ENCODE measurements around the gene CROCC.
"Not testable (repeated sequence)": the region's sequence is repeated elsewhere in the genome, so short reads cannot be mapped to it uniquely, and the experiment has no call there.

The CROCC gene, protein sequence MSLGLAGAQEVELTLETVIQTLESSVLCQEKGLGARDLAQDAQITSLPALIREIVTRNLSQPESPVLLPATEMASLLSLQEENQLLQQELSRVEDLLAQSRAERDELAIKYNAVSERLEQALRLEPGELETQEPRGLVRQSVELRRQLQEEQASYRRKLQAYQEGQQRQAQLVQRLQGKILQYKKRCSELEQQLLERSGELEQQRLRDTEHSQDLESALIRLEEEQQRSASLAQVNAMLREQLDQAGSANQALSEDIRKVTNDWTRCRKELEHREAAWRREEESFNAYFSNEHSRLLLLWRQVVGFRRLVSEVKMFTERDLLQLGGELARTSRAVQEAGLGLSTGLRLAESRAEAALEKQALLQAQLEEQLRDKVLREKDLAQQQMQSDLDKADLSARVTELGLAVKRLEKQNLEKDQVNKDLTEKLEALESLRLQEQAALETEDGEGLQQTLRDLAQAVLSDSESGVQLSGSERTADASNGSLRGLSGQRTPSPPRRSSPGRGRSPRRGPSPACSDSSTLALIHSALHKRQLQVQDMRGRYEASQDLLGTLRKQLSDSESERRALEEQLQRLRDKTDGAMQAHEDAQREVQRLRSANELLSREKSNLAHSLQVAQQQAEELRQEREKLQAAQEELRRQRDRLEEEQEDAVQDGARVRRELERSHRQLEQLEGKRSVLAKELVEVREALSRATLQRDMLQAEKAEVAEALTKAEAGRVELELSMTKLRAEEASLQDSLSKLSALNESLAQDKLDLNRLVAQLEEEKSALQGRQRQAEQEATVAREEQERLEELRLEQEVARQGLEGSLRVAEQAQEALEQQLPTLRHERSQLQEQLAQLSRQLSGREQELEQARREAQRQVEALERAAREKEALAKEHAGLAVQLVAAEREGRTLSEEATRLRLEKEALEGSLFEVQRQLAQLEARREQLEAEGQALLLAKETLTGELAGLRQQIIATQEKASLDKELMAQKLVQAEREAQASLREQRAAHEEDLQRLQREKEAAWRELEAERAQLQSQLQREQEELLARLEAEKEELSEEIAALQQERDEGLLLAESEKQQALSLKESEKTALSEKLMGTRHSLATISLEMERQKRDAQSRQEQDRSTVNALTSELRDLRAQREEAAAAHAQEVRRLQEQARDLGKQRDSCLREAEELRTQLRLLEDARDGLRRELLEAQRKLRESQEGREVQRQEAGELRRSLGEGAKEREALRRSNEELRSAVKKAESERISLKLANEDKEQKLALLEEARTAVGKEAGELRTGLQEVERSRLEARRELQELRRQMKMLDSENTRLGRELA (N-terminal part only)

DNA sequence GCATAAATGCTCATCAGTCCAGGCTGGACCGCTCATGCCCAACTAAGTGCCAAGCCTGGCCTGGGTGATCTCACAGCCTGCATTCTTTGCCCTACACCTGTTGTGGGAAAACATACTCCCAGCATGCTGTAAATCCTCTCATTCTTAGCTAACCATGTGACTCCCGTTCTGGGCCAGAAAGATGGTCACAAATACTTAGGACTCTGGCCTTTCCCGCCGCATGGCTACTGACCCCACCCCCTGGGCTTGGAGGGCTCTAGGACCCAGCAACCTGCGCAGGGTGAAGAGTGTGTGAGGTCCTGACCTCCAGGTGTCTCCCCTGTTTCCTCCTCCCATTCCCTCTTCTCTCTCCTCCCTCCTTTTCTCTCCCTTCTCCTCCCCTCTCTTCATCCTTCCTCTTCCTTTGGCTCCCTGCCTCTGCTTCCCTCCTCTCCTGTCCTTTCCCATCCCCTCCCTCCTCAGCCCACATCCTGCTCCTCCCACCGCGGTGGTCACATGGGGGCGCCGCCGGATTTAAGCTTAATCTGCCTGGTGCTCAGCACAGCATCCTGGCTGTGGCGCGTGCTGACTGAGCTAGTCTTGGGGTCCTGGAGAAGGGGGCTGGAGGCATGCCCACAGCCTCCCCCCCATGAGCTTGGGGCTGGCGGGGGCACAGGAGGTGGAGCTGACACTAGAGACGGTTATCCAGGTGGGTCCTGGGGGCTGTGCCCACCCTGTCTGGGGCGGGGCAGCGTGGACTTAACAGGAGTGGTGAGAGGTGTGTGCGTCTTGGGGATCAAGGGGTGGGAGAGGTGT lies at the start of gene CROCC:
TSS of gene CROCC (plus strand) at position 541 of the 795 bp plus-strand sequence. CDS start at position 629, 88 bp downstream.
- no peak for DNase-seq

GRCh38 chr1:16872152-16873075 lies 49.3 kb upstream of the CROCC start:
- DNase-seq, result peak; percentile 20

DNA sequence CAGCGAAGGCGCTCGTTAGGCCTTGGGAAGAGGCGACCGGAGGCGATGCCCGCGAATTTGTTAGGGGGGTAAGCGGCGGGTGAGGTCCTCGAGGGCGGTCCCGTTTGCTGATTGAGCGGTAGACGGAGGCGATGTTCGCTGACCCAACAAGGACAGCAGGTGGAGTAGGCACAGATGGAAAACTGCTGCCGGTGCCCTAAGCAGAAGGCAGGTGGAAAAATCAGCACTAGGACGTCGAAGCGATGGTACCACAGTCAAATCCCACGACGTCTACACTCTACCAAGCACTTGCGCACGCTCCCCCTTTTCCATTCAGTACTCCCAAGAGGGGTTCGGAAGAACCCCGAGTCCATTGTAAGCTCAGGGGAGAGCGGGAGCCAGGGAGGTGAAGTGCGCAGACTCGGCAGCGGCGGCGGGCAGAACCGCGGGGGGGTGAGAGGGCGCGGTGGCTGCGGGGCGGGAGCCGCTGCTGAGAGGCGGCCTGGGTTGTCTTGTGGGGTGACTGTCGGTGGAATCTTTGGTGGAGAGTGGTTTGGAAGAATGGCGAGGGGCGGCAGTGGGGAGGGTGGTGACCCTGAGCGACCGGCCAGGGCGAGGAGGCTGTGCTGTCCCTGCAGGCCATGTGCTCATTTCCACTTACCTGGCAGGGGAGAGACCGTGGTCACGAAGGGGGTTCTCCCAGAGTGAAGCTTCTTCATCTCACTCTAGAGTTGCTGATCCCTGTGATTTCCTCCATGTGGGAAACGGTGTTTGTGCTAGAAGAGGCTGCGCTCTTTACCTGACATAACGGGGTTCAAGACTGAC lies 48.5 kb upstream of the CROCC start:
- DNase-seq, result peak; percentile 63

DNA sequence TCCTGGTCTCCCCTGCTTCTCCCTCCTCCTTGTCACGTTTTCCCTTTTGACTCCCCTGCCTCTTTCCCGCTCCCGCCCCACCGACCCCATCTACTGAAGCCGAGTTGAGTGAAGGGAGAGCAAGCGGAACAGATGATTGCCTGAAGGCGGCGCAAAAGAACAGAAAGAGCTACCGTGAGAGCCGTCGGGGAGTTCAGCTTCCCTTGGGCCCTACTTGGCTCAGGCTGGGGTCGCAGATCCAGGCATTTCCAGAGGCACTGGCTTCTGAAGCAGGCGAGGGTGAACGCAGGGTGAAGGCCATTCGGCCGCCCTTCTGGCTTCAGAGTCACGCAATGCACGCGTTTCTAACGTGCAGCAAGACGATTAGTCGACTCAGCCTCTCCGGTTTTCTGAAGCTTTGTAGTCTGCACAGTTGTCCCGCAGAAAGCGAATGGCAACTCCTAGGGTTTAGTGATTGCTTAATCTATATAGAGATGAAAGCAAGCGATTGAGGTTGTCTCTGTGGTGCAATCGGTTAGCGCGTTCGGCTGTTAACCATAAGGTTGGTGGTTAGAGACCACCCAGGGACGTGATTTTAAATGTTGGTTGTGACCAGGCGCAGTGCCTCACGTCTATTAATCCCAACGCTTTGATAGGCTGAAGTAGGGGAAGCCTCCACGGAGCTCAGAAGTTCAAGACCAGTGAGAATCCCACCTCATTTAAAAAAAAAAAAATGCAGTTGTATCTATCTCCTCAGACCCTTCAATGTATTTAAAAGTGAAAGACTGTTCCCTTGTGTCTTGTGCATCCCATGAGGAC lies 46.6 kb upstream of the CROCC start:
- not testable (repeated sequence) for DNase-seq

- DNase-seq, result not testable (repeated sequence)
Measured at GRCh38 chr1:16881742-16882141, 40.0 kb upstream of the CROCC start.

- DNase-seq, result no peak
Measured at GRCh38 chr1:16882986-16883385, 38.7 kb upstream of the CROCC start.

DNA sequence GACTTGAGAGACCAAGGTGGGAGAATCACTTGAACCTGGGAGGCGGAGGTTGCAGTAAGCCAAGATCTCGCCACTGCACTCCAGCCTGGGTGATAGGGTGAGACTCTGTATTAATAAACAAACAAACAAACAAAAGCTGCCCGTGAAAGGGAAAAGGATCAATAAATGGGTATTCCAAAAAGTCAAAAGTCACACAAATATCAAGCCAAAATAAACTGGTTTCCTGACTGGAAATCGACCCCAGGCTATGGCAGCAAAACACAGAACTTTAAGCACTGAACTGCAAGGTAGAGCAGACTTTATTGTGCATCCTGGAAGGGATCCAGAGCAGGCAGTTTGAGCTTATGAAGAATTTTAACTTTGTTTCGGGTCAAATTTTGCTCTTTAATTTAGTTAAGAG lies 37.2 kb upstream of the CROCC start:
- DNase-seq, result not testable (repeated sequence)

- no peak for DNase-seq
Measured at GRCh38 chr1:16886860-16887605, 34.7 kb upstream of the CROCC start.

- peak; percentile 59 for DNase-seq
Measured at GRCh38 chr1:16888860-16889816, 32.6 kb upstream of the CROCC start.

GRCh38 chr1:16890539-16891021 lies 31.2 kb upstream of the CROCC start:
- DNase-seq, result not testable (repeated sequence)

- not testable (repeated sequence) for DNase-seq
Measured at GRCh38 chr1:16891057-16891456, 30.7 kb upstream of the CROCC start.

GRCh38 chr1:16892978-16893525 lies 28.7 kb upstream of the CROCC start:
- not testable (repeated sequence) for DNase-seq

GRCh38 chr1:16893796-16894195 lies 27.9 kb upstream of the CROCC start:
- DNase-seq, result not testable (repeated sequence)

DNA sequence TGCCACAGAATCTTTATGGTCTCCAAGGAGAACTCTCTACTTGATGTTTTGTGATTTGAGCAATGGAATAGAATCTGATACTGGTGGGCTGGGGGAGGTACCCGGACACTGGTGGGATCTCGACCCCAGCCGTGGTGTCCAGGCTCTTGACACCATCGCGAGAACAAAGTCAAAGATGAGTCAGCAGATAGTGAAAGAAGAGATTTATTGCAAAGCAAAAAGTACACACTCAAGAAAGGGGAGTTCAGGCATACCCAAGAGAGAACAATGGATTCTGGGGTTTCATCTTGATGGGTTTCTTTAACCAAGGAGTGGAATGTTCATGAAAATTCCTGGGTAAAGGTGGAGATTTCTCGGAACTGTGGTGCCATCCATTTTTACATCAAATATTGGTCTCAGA lies 27.4 kb upstream of the CROCC start:
- not testable (repeated sequence) for DNase-seq

DNA sequence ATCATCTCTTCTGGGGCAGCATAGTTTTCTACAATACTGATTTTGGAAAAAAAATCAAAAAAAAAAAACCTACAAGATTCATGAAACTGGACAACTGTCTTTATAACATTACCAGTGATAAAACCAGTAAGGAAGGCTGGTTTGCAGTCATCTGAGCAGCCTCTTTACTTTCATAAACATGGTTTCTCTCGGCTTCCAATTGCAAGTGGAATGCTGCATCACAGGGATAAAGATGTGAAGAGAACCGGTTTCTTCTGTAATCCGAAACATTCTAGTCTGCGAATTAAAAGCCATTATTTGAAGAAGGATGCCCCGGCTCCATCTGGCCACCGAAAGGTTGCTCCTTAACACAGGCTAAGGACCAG lies 26.5 kb upstream of the CROCC start:
- not testable (repeated sequence) for DNase-seq

GRCh38 chr1:16895598-16896315 lies 26.0 kb upstream of the CROCC start, which contains the start of gene RNU1-2:
Gene RNU1-2 (plus strand): TSS chr1:16895980.
- DNase-seq, result peak; percentile 91

Measured in CD4-positive, alpha-beta T cell treated with Interferon gamma for 1 hour (primary cell).